Activated CD8-positive, alpha-beta memory T cell treated with anti-CD3 and anti-CD28 coated beads for 1 hour (primary cell): ENCODE measurements around the gene LSR.

Source experiments
- DNase-seq, 2 donors: peaks; one replicate each; pipeline ENCODE4 v3.0.0-alpha.2; 2020; ENCODE audit warnings: low read depth in 1 of 2; ENCODE audit errors: extremely low read depth in 1 of 2

Gene LSR

GRCh38 chr19:35316560-35316959 lies 67.8 kb downstream of the LSR start:
- no peak for DNase-seq
